HG02852 (cell line): Measurements from ENCODE around the gene RGS7BP.
A peak's percentile ranks its signal among the peaks of the same experiment; 100 is the strongest.
"Not testable (repeated sequence)": the region's sequence is repeated elsewhere in the genome, so short reads cannot be mapped to it uniquely, and the experiment has no call there.

Experiments used
- ATAC-seq: cut with Tn5 transposase; IDR thresholded peaks from one replicate; pipeline ENCODE4 v1.9.1; 2021; ENCODE audit warnings: mild to moderate bottlenecking, moderate library complexity; ENCODE audit not compliant: unreplicated experiment

The RGS7BP gene

GRCh38 chr5:64557911-64558310 is 52.1 kb downstream of the RGS7BP start:
- ATAC-seq, result no peak

GRCh38 chr5:64558641-64559040 is 52.8 kb downstream of the RGS7BP start:
- ATAC-seq, result not testable (repeated sequence)

- no peak for ATAC-seq
These were observed 60.6 kb downstream of the RGS7BP start for GRCh38 chr5:64566310-64566916.

- no peak for ATAC-seq
These were observed 64.0 kb downstream of the RGS7BP start for GRCh38 chr5:64569858-64570257.

- ATAC-seq, result no peak
These were observed 64.7 kb downstream of the RGS7BP start for GRCh38 chr5:64570395-64570996.

- ATAC-seq, result no peak
These were observed 69.7 kb downstream of the RGS7BP start for GRCh38 chr5:64575561-64575960.

GRCh38 chr5:64576250-64576649 is 70.4 kb downstream of the RGS7BP start:
- no peak for ATAC-seq

GRCh38 chr5:64585646-64586045 is 79.8 kb downstream of the RGS7BP start:
- no peak for ATAC-seq

- ATAC-seq, result no peak
These were observed 81.6 kb downstream of the RGS7BP start for GRCh38 chr5:64587370-64587769.

GRCh38 chr5:64592730-64593341 is 87.0 kb downstream of the RGS7BP start:
- ATAC-seq, result no peak

GRCh38 chr5:64594025-64594424 is 88.2 kb downstream of the RGS7BP start:
- no peak for ATAC-seq

GRCh38 chr5:64594601-64595000 is 88.8 kb downstream of the RGS7BP start:
- no peak for ATAC-seq

GRCh38 chr5:64595031-64595855 is 89.4 kb downstream of the RGS7BP start:
- no peak for ATAC-seq

GRCh38 chr5:64599226-64599625 is 93.4 kb downstream of the RGS7BP start:
- ATAC-seq, result no peak

GRCh38 chr5:64603676-64604075 is 97.9 kb downstream of the RGS7BP start:
- ATAC-seq, result no peak

GRCh38 chr5:64606926-64607325 is 101.1 kb downstream of the RGS7BP start:
- no peak for ATAC-seq

- ATAC-seq, result peak; percentile 45
These were observed 106.6 kb downstream of the RGS7BP start for GRCh38 chr5:64612344-64612961.

GRCh38 chr5:64615895-64616294 is 110.1 kb downstream of the RGS7BP start:
- peak; percentile 45 for ATAC-seq

- no peak for ATAC-seq
These were observed 113.8 kb downstream of the RGS7BP start for GRCh38 chr5:64619609-64620008.

- no peak for ATAC-seq
These were observed 117.2 kb downstream of the RGS7BP start for GRCh38 chr5:64622991-64623390.

GRCh38 chr5:64625678-64626077 is 119.9 kb downstream of the RGS7BP start:
- ATAC-seq, result no peak
